Lower lobe of right lung (tissue), 2 donors: ENCODE results near the gene ZNF541. TPM values are rescaled to one million over a fixed set of nuclear protein-coding genes. Genes with fewer than 3 reads are reported as not detected.

ENCODE experiments used
- ATAC-seq, 2 donors: fragments of 200-7000 bp; cut with Tn5 transposase; one replicate each; pipeline ENCODE4 v1.9.1; 2020 to 2022; ENCODE audit warnings: mild to moderate bottlenecking in 2 of 2, moderate library complexity in 2 of 2
- DNase-seq: peaks from one replicate; pipeline ENCODE4 v3.0.0-alpha.2; 2020
- H3K27ac ChIP-seq: fragments of 200-600 bp; one replicate; pipeline ENCODE4 v1.8.0; 2022
- H3K27me3 ChIP-seq: fragments of 200-600 bp; one replicate; pipeline ENCODE4 v1.8.0; 2022; ENCODE audit warnings: low read depth
- H3K36me3 ChIP-seq: fragments of 200-600 bp; one replicate; pipeline ENCODE4 v1.8.0; 2022; ENCODE audit warnings: mild to moderate bottlenecking
- H3K4me1 ChIP-seq: fragments of 200-600 bp; one replicate; pipeline ENCODE4 v1.8.0; 2022
- H3K4me3 ChIP-seq: fragments of 200-600 bp; one replicate; pipeline ENCODE4 v1.8.0; 2022; ENCODE audit warnings: mild to moderate bottlenecking
- H3K9me3 ChIP-seq: fragments of 200-600 bp; one replicate; pipeline ENCODE4 v1.8.0; 2022
- CTCF ChIP-seq: fragments of 200-600 bp; IDR thresholded peaks from one replicate; pipeline ENCODE4 v1.8.0; 2022; ENCODE audit warnings: antibody characterized with exemption, mild to moderate bottlenecking
- intact Hi-C: fragments of 100-400 bp; cut with DNase I; formaldehyde crosslinking; loops from one replicate; pipeline ENCODE4 v1.11.0; 2022
- total RNA-seq: library from RNA; stranded (reverse); fragmentation: NEBNext Ultra II Directional; extraction: Animal tissue kit (Norgen Biotek cat#: 25700); gene quantifications from one replicate; pipeline ENCODE4 v1.2.1, GENCODE V29; 2021
- donor health status: DM: no; HTN: yes; CAD: no; lungs with severe emphysema.

The ZNF541 gene
- total RNA-seq, 1 donor from 2014 or later: 0.89 TPM

GRCh38 chr19:47615230-47615629 lies 42.3 kb upstream of the ZNF541 start:
- Histone ChIP-seq H3K36me3 (peaks cover 13% of the 10 kb centered on the region), H3K27me3 (no peaks in the 10 kb centered on the region), H3K9me3 (no peaks in the 10 kb centered on the region), H3K27ac (no peak overlapping the region), H3K4me1 (peaks cover 51% of the 10 kb centered on the region), H3K4me3 (no peak overlapping the region)
- intact Hi-C loops: no loop called here
- no peak for DNase-seq
- TF ChIP-seq CTCF: no peak
- no peak for ATAC-seq

- intact Hi-C loops: no loop called here
- no peaks in the 10 kb centered on the region for H3K9me3 ChIP-seq
- H3K4me1 ChIP-seq: peaks cover 54% of the 10 kb centered on the region
- peaks cover 13% of the 10 kb centered on the region for H3K36me3 ChIP-seq
- no peak overlapping the region for H3K4me3 ChIP-seq
- no peak overlapping the region for H3K27ac ChIP-seq
- no peak for TF ChIP-seq CTCF
- DNase-seq: no peak
- no peak for ATAC-seq
- H3K27me3 ChIP-seq: no peaks in the 10 kb centered on the region
These were observed 41.6 kb upstream of the ZNF541 start for GRCh38 chr19:47614559-47614958.

GRCh38 chr19:47614021-47614295 lies 41.0 kb upstream of the ZNF541 start:
- ATAC-seq (no peak), DNase-seq (no peak)
- no peak overlapping the region for H3K27ac ChIP-seq
- no peak for TF ChIP-seq CTCF
- H3K4me1 ChIP-seq: peaks cover 54% of the 10 kb centered on the region
- intact Hi-C loops: no loop called here
- no peaks in the 10 kb centered on the region for H3K9me3 ChIP-seq
- no peak overlapping the region for H3K4me3 ChIP-seq
- H3K36me3 ChIP-seq: peaks cover 13% of the 10 kb centered on the region
- no peaks in the 10 kb centered on the region for H3K27me3 ChIP-seq

GRCh38 chr19:47613165-47614020 lies 40.4 kb upstream of the ZNF541 start:
- peaks cover 13% of the 10 kb centered on the region for H3K36me3 ChIP-seq
- peak overlapping the region; percentile 18 for H3K27ac ChIP-seq
- no peaks in the 10 kb centered on the region for H3K27me3 ChIP-seq
- intact Hi-C loops: no loop called here
- DNase-seq: no peak
- H3K9me3 ChIP-seq: no peaks in the 10 kb centered on the region
- H3K4me3 ChIP-seq: no peak overlapping the region
- peaks cover 49% of the 10 kb centered on the region for H3K4me1 ChIP-seq
- no peak for TF ChIP-seq CTCF
- ATAC-seq: no peak

GRCh38 chr19:47610902-47611301 lies 38.0 kb upstream of the ZNF541 start:
- Histone ChIP-seq H3K9me3 (no peaks in the 10 kb centered on the region), H3K27me3 (no peaks in the 10 kb centered on the region), H3K4me3 (peak overlapping the region; percentile 97), H3K27ac (peak overlapping the region; percentile 84), H3K4me1 (peaks cover 50% of the 10 kb centered on the region), H3K36me3 (peaks cover 13% of the 10 kb centered on the region)
- no peak for TF ChIP-seq CTCF
- DNase-seq (no peak), ATAC-seq (no peak)
- intact Hi-C loops: no loop called here
